Cardiac muscle cell (in vitro differentiated cells and primary cell): Measurements from ENCODE around the gene PNPLA4. TPM values are rescaled to one million over a fixed set of nuclear protein-coding genes. Genes with fewer than 3 reads are reported as not detected.
A peak's percentile ranks its signal among the peaks of the same experiment; 100 is the strongest.

Experiments used
- DNase-seq, 2 donors: peaks; one replicate each; pipeline versions ENCODE4 v3.0.0 to v3.0.0-alpha.2; 2010 to 2017; ENCODE audit warnings: low read depth in 1 of 2, low spot score in 1 of 2
- H3K27ac ChIP-seq: fragments of 200-600 bp; sonication (generic); 2 replicates; pipeline ENCODE4 v1.5.1; 2016
- H3K27me3 ChIP-seq: fragments of 200-600 bp; sonication (generic); 2 replicates; pipeline ENCODE4 v1.6.0; 2016; ENCODE audit warnings: control low read depth
- H3K36me3 ChIP-seq: fragments of 200-600 bp; sonication (generic); 2 replicates; pipeline ENCODE4 v1.5.1; 2016; ENCODE audit warnings: control low read depth
- H3K4me1 ChIP-seq: fragments of 200-600 bp; sonication (generic); 2 replicates; pipeline ENCODE4 v1.8.1; 2017; ENCODE audit warnings: low read depth, mild to moderate bottlenecking, mixed run types
- H3K4me3 ChIP-seq: fragments of 200-600 bp; sonication (generic); 2 replicates; pipeline ENCODE4 v1.5.1; 2016; ENCODE audit warnings: mild to moderate bottlenecking
- H3K9me3 ChIP-seq: fragments of 200-600 bp; sonication (generic); 2 replicates; pipeline ENCODE4 v1.5.1; 2017; ENCODE audit warnings: low read depth, mild to moderate bottlenecking, control low read depth
- CTCF ChIP-seq: IDR thresholded peaks from 2 replicates; pipeline ENCODE4 v1.5.1; 2012; ENCODE audit warnings: low read depth, mild to moderate bottlenecking, low read length
- polyA plus RNA-seq: library from polyadenylated mRNA; unstranded; fragments of >200 nt; fragmentation: Nextera tagmentation; extraction: Ambion mirVana; gene quantifications from 2 replicates; pipeline ENCODE4 v1.2.1, GENCODE V29; 2016
- total RNA-seq: library from RNA; depleted of rRNA; stranded (reverse); fragments of >200 nt; gene quantifications from 2 replicates; pipeline ENCODE4 v1.2.3, GENCODE V29; 2016

Gene PNPLA4
- total and polyA plus RNA-seq, 2 experiments from 2014 or later = 58.5 to 72.6 TPM

- peak; percentile 24 to 44 for DNase-seq
- no peak overlapping the region for H3K4me3 ChIP-seq
These were observed 14.3 kb upstream of the PNPLA4 start for GRCh38 chrX:7941390-7942042.

GRCh38 chrX:7934026-7934425, 6.8 kb upstream of the PNPLA4 start:
- no peak for TF ChIP-seq CTCF
- Histone ChIP-seq H3K4me3 (no peak overlapping the region), H3K4me1 (peaks cover 12% of the 10 kb centered on the region), H3K36me3 (no peaks in the 10 kb centered on the region), H3K27me3 (no peaks in the 10 kb centered on the region), H3K9me3 (no peaks in the 10 kb centered on the region), H3K27ac (no peak overlapping the region)
- no peak for DNase-seq

More at GRCh38 chrX:7941390-7942042, 14.3 kb upstream of the PNPLA4 start:
- Histone ChIP-seq H3K27ac (peak overlapping the region; percentile 24), H3K4me1 (peaks cover 1% of the 10 kb centered on the region), H3K9me3 (no peaks in the 10 kb centered on the region), H3K36me3 (no peaks in the 10 kb centered on the region), H3K27me3 (no peaks in the 10 kb centered on the region)
- TF ChIP-seq CTCF = peak; percentile 32

- Histone ChIP-seq H3K9me3 (no peaks in the 10 kb centered on the region), H3K27me3 (no peaks in the 10 kb centered on the region), H3K36me3 (peaks cover under 1% of the 10 kb centered on the region), H3K4me3 (peak overlapping the region; percentile 54), H3K4me1 (peaks cover 26% of the 10 kb centered on the region), H3K27ac (peak overlapping the region; percentile 95)
- TF ChIP-seq CTCF = no peak
- DNase-seq = no peak
These were observed 327 bp downstream of the PNPLA4 start for GRCh38 chrX:7926914-7927258.

GRCh38 chrX:7926501-7926900, 712 bp downstream of the PNPLA4 start:
- TF ChIP-seq CTCF = no peak
- Histone ChIP-seq H3K9me3 (no peaks in the 10 kb centered on the region), H3K27ac (peak overlapping the region; percentile 95), H3K4me3 (peak overlapping the region; percentile 54), H3K4me1 (peaks cover 23% of the 10 kb centered on the region), H3K36me3 (peaks cover 4% of the 10 kb centered on the region), H3K27me3 (no peaks in the 10 kb centered on the region)
- peak in 1 of 2 donors; percentile 1 for DNase-seq

GRCh38 chrX:7925867-7926472, 1.2 kb downstream of the PNPLA4 start:
- Histone ChIP-seq H3K27ac (no peak overlapping the region), H3K36me3 (peaks cover 9% of the 10 kb centered on the region), H3K9me3 (no peaks in the 10 kb centered on the region), H3K4me1 (peaks cover 18% of the 10 kb centered on the region), H3K27me3 (no peaks in the 10 kb centered on the region), H3K4me3 (peak overlapping the region; percentile 54)
- peak; percentile 71 for TF ChIP-seq CTCF
- DNase-seq = peak; percentile 75 to 82
